Measurements from ENCODE around the gene OCEL1. TPM values are rescaled to one million over a fixed set of nuclear protein-coding genes. Genes with fewer than 3 reads are reported as not detected.

The OCEL1 gene
- total RNA-seq, 1 experiment from 2014 or later: 25.7 TPM

- no peak for DNase-seq
- peaks cover 3% of the 10 kb centered on the region for H3K23me2 ChIP-seq (ENCODE audit: insufficient read length, low read depth, low read length, poor library complexity, severe bottlenecking)
Observed at GRCh38 chr19:17178291-17178690, 47.7 kb upstream of the OCEL1 start.

More at GRCh38 chr19:17178291-17178690, 47.7 kb upstream of the OCEL1 start:
- no peak overlapping the region for H3K27ac ChIP-seq (ENCODE audit: insufficient read length, low read depth, low read length)
- H4K20me1 ChIP-seq (ENCODE audit: control insufficient read depth, insufficient read depth, insufficient read length): no peaks in the 10 kb centered on the region
- H2AFZ ChIP-seq (ENCODE audit: low read length): no peak overlapping the region
- WGBS (ENCODE audit: extremely low coverage, insufficient read length, low lambda C conversion rate): no CpG with 5 or more reads among the region's 10 CpGs
- no peak overlapping the region for H2BK20ac ChIP-seq (ENCODE audit: low read depth, low read length, poor library complexity, severe bottlenecking)
- Mint-ChIP-seq H3K27me3 (ENCODE audit: low read depth) (no peaks in the 10 kb centered on the region), H3K36me3 (ENCODE audit: insufficient read depth in 1 of 3, low read depth in 3 of 3) (peaks cover 10 to 46% (median 10%) of the 10 kb centered on the region in 3 experiments; a peak in 6 of 7 replicates), H3K27ac (peak overlapping the region in 1 of 3 experiments; percentile 48; a peak in 1 of 7 replicates), H3K4me1 (peaks cover 12 to 14% of the 10 kb centered on the region in 2 experiments), H3K4me3 (no peak overlapping the region), H3K9me3 (no peaks in the 10 kb centered on the region)
- no peak overlapping the region for H3T11ph ChIP-seq (ENCODE audit: low read length)
- H4K8ac ChIP-seq (replicated peaks; ENCODE audit: insufficient read length, low read depth, low read length): no peak overlapping the region
- no peak overlapping the region for H3K4ac ChIP-seq (ENCODE audit: low read depth, low read length)
- H3K14ac ChIP-seq (ENCODE audit: insufficient read depth, low read length): no peak overlapping the region
- no peak overlapping the region for H2BK120ac ChIP-seq (ENCODE audit: low read depth, low read length, poor library complexity, severe bottlenecking)
- H3K4me2 ChIP-seq (ENCODE audit: insufficient read depth, insufficient read length, low read length): no peak overlapping the region
- H4K5ac ChIP-seq (ENCODE audit: insufficient read length, low read depth, low read length): no peak overlapping the region
- no peak overlapping the region for H3K23ac ChIP-seq (ENCODE audit: insufficient read length, low read depth, low read length)
- no peak overlapping the region for H3K56ac ChIP-seq (ENCODE audit: insufficient read length, low read depth, low read length)
- no peaks in the 10 kb centered on the region for H3K4me1 ChIP-seq (ENCODE audit: insufficient read depth, low read length)
- H2BK5ac ChIP-seq (ENCODE audit: insufficient read length, low read length): no peak overlapping the region
- H3K9me3 ChIP-seq (ENCODE audit: control insufficient read depth, low read depth, low read length): no peaks in the 10 kb centered on the region
- no peaks in the 10 kb centered on the region for H3K79me1 ChIP-seq (ENCODE audit: insufficient read depth, low read depth, low read length, poor library complexity, severe bottlenecking)
- H2BK12ac ChIP-seq (ENCODE audit: insufficient read length, low read depth, low read length): no peak overlapping the region
- H3K18ac ChIP-seq (ENCODE audit: insufficient read length, low read depth, low read length): no peak overlapping the region
- no peak overlapping the region for H4K91ac ChIP-seq (ENCODE audit: insufficient read length, low read depth, low read length)
- H2AK5ac ChIP-seq (ENCODE audit: insufficient read length, low read length): no peak overlapping the region
- H3K9ac ChIP-seq (ENCODE audit: extremely low read depth, insufficient read length, low read length): no peak overlapping the region
- H3K27me3 ChIP-seq (ENCODE audit: insufficient read depth, low read length): no peaks in the 10 kb centered on the region
- no peak overlapping the region for H2BK15ac ChIP-seq (ENCODE audit: low read depth, low read length)
- TF ChIP-seq CTCF (conservative IDR thresholded peaks at IDR 0.05): peak; percentile 17; the same call in 1 of the 3 replicates
- H3K79me2 ChIP-seq (ENCODE audit: insufficient read depth, low read length): no peaks in the 10 kb centered on the region

Data from H9 (cell line).